HG03432 (cell line): ENCODE results near the gene BFSP2.
"Not testable (repeated sequence)": the region's sequence is repeated elsewhere in the genome, so short reads cannot be mapped to it uniquely, and the experiment has no call there.

ENCODE experiments used
- ATAC-seq: cut with Tn5 transposase; IDR thresholded peaks from one replicate; pipeline ENCODE4 v1.9.1; 2021; ENCODE audit warnings: mild to moderate bottlenecking, moderate library complexity; ENCODE audit not compliant: unreplicated experiment

BFSP2 gene

DNA sequence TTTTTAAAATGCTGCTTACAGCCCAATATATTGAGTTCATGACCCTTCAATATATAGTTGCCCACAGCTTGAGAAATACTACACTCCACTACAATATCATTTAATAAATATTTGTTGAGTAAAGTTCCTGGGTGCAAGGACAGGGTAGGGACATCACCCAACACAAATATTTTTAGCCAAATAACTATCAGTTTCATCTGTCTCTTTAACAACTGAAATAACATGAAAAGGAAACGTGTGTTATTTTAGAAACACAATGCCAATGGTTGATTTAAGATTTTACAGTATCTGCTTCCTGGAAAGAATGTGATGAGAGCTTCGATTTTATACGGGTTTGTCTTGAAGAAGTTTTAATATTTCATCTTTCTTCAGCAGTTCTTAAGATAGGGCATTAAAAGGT, 106.0 kb downstream of the BFSP2 start:
- ATAC-seq: peak; percentile 48

DNA sequence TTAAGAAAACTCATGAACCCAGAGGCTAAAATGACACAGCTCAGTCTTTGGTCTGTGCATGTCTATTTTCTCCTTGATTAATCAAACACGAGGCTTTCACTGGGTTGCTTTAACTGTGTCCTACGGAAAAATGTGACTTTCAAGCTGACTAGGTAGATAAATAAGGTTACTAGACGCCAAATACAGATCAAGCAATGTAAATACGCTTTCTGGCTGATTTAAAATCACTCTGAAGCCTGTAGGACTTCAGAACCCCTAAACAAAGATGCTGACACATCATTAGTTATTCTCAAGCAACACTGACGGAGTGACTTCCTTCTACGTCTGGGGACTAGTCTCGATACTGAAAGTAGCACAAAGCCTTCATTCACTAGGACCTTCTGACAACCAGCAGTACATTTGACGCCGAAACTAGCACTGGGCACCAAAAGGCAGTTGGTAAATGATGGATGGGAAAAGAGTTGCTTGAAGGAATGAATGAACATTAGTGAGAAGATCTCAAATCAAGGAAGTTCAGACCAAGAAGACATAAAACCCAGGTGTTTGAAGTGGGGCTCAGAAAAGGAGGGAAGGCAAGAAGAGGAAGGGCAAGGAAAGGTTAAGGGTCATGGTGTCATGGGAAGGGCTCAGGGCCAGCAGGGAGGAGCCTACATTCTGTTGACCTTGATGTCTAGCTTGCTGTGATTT, 106.5 kb downstream of the BFSP2 start:
- ATAC-seq: peak; percentile 97

DNA sequence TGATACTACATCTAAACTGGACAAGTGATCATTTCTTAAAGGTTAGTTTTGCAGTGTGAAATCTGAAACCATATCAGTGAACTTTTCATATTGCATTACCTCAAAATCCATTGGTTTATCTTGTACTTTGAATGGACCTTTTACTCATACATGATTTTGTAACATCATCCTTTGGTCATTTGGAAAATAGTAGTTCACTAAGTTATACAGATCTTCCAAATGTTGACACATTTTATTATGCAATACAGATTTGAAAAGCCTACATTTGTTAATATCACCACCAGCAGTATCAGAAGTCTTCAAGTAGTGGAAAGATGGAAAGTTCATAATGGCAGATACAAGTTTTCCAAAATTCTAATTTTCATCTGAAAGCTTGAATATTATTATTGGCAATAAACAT, 109.6 kb downstream of the BFSP2 start:
- ATAC-seq: no peak

DNA sequence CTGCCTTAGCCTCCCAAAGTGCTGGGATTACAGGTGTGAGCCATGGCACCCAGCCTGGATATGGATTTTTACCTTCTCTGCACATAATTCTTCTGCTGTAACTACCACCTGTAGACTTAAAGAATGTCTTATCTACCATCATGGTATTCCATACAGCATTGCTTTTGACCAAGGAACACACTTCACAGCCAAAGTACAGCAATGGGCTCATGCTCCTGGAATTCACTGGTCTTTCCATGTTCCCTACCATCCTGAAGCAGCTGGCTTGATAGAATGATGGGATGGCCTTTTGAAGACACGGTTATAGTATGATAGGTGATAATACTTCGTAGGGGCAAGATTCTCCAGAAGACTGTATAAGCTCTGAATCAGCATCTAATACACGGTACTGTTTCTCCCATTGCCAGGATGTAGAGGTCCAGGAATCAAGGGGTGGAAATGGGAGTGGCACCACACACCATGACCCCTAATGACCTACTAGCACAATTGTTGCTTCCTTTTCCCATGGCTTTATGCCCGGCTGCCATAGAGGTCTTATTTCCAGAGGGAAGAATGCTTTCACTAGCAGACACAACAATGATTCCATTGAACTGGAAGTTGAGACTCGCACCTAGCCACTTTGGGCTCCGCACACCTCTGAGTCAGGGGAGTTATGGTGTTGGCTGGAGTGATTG, 112.7 kb downstream of the BFSP2 start:
- no peak for ATAC-seq

DNA sequence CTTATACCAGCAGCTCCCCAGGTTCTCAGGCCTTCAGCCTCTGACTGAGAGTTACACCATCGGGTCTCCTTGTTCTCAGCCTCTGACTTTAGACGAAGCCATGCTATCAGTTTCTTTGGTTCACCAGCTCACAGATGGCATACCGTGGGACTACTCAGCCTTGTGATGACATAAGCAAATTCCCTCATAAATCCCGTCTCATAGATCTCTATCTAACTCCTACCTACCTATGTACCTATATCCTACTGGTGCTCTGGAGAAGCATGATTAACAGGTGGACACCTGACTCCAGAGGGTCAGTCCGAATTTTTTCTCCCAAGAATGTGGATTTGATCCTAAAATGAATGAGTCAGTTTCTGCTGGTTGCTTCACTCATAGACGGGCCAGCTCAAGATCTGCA, 114.6 kb downstream of the BFSP2 start:
- ATAC-seq: no peak

DNA sequence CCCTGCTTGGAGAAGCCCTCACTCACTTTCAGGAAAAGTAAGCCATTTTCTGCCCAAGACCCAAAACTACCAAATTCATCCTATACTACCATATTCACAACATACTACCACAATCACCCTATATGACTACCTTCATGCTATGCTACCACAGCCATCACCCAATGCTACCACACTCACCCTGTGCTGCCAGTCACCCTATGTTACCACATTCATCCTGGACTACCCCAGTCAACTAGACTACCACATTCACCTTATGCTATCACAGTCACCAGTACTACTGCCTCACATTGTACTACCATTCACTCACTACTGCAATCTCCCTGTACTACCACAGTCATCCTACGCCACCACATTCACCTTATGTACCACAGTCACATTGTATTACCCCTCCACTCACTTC, 115.3 kb downstream of the BFSP2 start:
- no peak for ATAC-seq

DNA sequence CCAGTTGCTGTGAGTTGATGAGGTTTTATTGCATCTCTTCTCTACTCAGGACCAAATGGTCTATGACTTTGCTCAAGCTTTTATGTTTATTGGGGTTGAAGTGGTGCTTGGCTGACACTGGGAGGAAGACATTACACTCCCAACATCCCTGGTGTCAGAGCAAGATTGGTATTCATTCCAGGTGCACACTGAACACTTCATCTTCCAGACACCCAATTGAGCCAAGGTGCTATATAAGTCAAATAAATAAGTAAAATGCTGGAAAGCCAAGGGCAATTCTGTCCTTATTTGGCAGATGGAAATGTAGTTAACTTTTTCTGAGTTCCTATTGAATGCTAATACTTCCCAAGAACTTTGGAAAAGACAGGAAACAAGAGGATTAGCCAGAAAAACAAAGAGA, 120.4 kb downstream of the BFSP2 start:
- no peak for ATAC-seq

DNA sequence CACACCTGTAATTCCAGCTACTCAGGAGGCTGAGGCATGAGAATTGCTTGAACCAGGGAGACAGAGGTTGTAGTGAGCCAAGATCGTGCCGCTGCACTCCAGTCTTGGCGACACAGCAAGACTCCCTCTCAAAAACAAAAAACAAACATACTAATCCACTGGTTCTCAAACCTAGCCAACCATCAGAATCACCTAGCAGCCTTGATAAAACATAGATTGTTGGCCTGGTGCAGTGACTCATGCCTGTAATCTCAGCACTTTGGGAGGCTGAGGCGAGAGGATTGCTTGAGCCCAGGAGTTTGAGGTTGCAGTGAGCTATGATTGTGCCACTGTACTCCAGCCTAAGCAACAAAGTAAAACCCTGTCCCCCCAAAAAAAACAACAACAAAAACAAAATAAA, 121.1 kb downstream of the BFSP2 start:
- ATAC-seq: not testable (repeated sequence)

DNA sequence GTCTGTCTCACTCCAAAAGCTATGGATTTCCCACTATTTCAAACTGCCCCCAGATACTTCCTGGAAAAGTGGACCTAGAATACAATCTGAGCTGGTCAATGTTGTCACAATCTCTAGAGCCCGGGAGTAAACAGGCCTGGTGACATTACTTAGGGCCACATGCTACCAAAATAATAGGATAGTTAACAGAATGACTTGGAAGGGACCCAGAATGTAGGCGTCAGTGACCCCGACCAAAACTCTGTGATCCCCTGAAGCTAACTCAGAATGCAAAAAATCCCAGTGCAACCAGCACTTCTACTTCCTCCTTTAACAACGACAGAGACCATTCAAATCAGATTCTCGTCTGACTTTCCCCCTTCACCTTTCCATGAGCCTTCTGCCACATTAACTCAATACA, 122.1 kb downstream of the BFSP2 start:
- no peak for ATAC-seq

DNA sequence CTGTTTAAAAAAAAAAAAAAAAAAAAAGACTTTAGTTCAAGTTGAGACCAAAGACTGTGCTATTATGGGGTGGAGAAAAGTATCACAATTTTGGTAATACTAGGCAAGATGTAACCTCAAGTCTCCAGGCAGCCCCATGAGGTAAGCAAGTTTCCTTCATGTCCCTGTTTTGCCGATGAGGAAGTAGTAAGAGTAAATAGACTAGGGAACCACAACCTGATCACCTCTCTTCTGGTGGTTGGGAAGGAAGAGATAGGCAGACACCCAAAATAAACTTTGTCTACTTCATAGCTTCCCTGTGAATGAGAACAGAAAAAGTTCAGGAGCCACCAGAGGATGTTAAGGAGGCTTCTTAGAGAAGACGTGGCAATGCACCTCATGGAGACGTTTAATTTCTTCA, 123.9 kb downstream of the BFSP2 start:
- not testable (repeated sequence) for ATAC-seq
